GM12874 (cell line): ENCODE measurements around the gene DGKH.

Source experiments
- TF ChIP-seq, protein P1 (sequence below): IDR thresholded peaks from 2 replicates; pipeline ENCODE4 v1.5.1; 2011; ENCODE audit warnings: low read depth, mild to moderate bottlenecking, control low read depth, low read length, moderate library complexity; ENCODE audit not compliant: insufficient read depth

DGKH gene

DNA sequence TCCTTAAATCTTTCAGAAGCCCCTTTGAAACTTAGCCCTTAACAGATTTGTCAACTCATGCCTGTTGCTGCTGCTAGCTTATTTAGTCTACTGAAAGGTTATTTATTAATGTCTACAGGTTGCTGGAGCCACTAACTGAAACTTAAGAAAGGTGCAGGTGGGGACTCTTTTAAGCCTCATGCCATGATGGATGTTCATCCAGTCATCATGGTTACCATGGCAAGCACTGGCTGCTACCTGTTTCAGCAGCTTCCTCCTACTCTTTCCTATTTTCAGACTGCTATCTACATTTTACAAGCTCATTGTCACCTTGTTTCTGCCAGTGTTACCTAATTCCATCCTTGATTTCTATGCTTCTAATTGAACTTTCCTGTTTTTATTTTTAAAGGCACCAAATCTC is 27.1 kb downstream of the DGKH start:
- TF ChIP-seq, protein P1, sequence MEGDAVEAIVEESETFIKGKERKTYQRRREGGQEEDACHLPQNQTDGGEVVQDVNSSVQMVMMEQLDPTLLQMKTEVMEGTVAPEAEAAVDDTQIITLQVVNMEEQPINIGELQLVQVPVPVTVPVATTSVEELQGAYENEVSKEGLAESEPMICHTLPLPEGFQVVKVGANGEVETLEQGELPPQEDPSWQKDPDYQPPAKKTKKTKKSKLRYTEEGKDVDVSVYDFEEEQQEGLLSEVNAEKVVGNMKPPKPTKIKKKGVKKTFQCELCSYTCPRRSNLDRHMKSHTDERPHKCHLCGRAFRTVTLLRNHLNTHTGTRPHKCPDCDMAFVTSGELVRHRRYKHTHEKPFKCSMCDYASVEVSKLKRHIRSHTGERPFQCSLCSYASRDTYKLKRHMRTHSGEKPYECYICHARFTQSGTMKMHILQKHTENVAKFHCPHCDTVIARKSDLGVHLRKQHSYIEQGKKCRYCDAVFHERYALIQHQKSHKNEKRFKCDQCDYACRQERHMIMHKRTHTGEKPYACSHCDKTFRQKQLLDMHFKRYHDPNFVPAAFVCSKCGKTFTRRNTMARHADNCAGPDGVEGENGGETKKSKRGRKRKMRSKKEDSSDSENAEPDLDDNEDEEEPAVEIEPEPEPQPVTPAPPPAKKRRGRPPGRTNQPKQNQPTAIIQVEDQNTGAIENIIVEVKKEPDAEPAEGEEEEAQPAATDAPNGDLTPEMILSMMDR: no peak

DNA sequence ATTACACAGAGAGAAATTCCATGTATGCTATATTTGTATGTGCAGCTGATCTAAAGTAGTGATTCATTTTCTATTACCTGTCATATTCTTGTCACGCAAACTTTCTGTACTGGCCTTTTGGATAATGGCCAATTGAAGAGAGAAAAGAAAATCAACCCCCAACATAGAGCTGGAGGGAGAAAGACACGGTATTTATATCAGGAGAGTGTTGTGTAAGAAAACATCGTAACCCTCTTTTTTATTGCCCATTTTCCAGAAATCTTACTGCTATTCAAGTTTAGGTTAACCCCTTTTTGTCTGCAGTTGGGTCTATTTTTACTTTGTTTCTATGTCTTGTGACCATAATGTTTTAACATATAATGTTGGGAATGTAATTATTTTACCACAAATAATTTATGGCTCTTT is 27.9 kb downstream of the DGKH start:
- TF ChIP-seq, protein P1: no peak

DNA sequence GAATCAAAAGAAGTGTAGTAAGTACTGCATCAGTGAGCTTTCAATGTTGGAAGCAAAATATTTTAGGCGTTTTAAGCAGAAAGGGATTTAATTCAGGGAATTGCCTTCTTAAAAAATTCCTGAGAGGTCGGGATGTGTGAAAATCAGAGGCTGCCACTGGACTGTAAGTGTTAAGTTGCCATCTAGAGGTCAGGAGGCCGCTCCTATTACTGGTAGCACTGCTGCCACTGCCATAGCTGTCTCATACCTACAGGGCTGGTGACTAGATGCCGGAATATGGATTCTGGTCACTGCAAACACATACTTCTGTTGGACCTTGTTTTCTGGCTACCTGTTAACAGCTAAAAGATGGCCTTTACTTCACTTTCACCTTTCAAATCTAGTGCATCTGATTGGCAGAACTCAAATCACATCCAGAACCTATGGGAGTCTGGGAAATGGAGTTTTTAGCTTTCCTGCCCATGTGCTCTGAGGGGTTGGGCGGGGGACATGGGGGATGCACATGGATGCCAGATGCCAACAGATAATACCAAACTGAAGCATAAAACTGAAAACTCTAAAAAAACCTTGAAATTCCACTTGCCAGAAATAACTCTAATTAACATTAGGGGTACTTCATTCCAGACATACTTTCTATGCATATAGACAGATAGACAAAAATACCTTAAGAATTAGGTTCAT is 29.8 kb downstream of the DGKH start:
- TF ChIP-seq, protein P1: no peak

DNA sequence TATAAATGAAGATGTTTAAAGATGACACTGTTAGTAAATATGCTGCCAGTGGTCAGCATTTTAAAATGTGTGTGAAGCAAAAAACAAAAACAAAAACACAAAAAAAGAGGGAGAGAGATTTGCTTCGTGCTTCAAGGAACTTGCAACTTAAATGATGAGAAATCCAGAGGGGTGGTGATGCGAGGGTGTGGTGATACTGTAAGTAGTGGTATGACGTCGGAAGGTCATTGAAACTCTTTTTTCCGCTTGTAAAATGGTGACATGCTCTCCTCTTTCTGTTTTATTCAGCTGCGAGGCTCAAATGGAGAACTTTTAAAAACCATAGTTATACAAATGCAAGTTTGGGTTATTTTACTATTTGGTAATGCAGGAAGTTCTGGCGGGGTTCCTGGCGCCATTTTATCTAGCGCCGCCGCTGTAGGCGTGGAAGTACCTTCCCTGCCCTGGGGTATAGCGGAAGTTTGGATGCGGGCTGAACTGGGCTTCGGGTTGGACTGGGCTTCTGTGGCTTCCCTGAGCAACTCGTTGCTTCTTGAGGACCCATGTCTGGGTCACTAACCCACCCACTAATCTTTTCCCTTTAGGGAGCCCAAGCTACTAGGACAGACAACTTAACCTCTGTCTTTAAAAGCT is 34.8 kb downstream of the DGKH start:
- TF ChIP-seq, protein P1: no peak

DNA sequence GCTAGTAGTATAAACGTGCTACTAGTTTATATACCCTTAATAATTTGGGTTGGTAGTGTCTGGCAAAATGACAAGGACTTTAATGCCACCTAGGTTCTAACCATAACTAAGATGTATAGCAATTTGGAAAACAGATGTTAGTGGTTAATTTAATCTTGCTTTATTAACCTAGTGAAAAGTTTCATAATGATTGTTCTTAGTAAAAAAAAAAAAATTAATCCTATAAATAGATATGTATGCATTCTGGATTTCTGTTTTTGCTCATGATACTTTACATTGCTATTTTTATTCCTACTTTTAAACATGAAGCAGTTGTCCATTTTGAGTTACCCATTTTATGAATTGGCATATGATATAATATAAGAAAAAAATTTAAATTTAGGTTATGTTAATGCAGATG is 36.3 kb downstream of the DGKH start:
- TF ChIP-seq, protein P1: no peak

DNA sequence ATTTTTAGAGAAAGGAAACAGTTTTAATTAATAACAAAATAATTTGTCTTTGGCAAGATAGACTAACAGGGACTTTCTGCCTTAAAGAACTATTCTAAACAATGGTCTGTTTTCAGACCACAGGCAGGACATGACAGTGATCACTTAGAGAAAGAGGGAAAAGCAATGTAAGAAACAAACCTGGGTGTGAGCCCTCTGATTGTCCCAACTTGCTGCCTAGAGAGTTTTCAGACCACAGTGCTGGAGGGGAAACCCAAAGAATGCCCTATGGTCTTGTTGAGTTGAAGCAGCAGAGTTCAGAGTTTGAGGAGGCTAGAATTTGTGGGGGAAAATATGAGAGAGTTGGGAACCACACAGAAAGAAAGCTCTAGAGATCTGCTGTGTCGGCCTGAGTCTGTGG is 38.1 kb downstream of the DGKH start:
- TF ChIP-seq, protein P1: no peak

DNA sequence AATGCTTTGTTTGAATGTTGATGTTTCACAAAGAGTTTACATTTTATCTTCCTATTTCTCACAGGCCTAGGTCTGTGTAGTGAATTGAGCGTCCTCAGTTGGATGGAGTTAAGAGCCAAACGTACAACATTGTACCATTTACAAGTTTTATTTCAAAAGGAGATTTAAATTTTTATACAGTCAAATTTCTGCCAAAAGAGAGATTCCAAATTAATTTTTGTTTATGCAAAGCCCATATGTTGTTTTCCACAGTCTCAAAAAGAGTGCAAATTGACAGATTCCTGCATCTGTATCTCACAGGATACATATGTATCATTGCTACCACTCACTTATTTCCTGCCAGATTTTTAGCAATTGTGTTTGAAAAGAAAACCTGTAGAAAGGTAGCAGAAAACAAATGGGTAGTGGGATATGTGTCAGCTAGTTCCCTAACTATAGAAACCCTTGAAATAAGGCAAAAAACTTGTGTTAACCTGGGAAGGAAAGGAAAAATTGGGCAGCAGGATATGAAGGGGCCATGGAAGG is 46.1 kb downstream of the DGKH start:
- TF ChIP-seq, protein P1: no peak
